Measurements from ENCODE around the gene CAMKMT.
"Not testable (repeated sequence)": the region's sequence is repeated elsewhere in the genome, so short reads cannot be mapped to it uniquely, and the experiment has no call there.

Gene CAMKMT

DNA sequence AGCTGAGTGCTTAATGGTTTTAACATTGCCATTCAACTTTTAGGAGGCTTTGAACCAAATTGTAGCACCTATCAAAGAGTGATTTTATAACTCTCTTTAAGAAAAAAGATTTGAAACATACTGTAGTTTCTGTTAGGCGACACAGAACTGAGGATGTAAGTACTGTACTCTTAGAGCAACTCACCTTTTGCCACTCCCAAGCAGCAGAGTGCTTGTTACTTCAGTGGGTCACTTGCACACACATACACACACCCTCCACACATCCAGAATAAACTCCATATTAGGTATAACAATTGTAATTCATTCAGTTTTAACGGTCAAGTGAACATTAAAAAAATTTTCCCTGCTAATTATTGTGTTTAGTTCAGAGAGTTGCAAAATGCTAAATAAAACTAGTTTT, 118.3 kb downstream of the CAMKMT start:
- no peak overlapping the region for H3K4me3 Mint-ChIP-seq
- H3K4me1 Mint-ChIP-seq (ENCODE audit: low read depth), result peaks cover 9% of the 10 kb centered on the region
- no peak overlapping the region for H3K27ac Mint-ChIP-seq
- H3K27me3 Mint-ChIP-seq, result no peaks in the 10 kb centered on the region
- DNase-seq, result no peak
- H3K9me3 Mint-ChIP-seq, result no peaks in the 10 kb centered on the region
- H3K36me3 Mint-ChIP-seq (ENCODE audit: low read depth), result peaks cover 5% of the 10 kb centered on the region

DNA sequence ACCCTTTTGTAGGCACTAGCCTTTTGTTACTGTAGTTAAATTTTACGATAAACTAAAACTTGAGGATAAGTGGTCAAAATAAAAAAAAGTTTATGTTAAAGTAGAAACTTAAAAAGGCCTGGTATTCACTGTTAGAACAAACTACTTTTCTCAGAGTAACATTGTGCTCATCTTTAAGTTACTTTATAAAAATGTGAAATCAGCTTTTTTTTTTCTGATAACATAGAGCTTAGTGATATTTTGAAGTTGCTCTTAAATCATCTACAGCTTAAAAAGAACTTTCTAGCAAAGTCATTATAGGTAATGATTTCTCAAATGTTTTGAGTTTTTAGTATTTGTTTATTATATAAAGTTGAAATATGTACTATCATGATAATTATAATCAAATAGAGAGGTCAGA, 125.3 kb downstream of the CAMKMT start:
- Mint-ChIP-seq H3K4me3 (no peak overlapping the region), H3K9me3 (no peaks in the 10 kb centered on the region), H3K27me3 (no peaks in the 10 kb centered on the region), H3K4me1 (ENCODE audit: low read depth) (no peaks in the 10 kb centered on the region), H3K36me3 (ENCODE audit: low read depth) (peaks cover 5% of the 10 kb centered on the region), H3K27ac (no peak overlapping the region)
- no peak for DNase-seq

DNA sequence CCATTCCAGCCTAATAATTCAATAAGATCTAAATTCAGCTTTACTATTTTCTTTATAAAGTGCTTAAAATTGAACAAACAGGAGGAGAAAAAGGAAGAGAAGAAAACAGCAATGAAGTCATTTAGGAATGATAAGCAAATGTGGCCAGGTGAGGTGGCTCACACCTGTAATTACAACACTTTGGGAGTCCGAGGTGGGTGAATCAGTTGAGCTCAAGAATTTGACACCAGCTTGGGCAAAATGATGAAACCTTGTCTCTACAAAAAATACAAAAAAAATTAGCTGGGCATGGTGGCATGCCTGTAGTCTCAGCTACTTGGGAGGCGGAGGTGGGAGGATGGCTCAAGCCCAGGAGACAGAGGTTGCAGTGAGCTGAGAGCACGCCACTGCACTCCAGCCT, 129.0 kb downstream of the CAMKMT start:
- no peak for DNase-seq
- Mint-ChIP-seq H3K4me3 (no peak overlapping the region), H3K27me3 (no peaks in the 10 kb centered on the region), H3K36me3 (ENCODE audit: low read depth) (no peaks in the 10 kb centered on the region), H3K9me3 (no peaks in the 10 kb centered on the region), H3K4me1 (ENCODE audit: low read depth) (no peaks in the 10 kb centered on the region), H3K27ac (no peak overlapping the region)

DNA sequence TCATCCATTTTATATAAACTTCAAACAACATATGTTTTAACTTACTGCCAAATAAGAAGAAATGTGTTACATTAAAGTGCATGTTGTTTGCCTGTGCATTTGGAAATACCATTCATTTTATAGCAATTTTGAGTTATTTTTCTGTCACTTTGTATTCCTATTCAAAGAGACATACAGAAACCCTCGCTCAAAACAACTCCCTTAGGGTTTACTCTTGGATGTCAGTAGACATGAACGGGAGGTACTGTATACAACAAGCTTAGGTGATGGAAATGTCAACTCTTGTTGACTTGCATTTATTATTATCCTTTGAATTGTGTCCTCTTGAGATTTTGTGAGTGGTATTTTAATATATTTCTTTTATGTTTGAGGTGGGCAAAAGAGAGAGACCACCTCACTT, 132.3 kb downstream of the CAMKMT start:
- Mint-ChIP-seq H3K4me3 (no peak overlapping the region), H3K27ac (no peak overlapping the region), H3K36me3 (ENCODE audit: low read depth) (no peaks in the 10 kb centered on the region), H3K27me3 (no peaks in the 10 kb centered on the region), H3K4me1 (ENCODE audit: low read depth) (no peaks in the 10 kb centered on the region), H3K9me3 (no peaks in the 10 kb centered on the region)
- DNase-seq, result no peak

DNA sequence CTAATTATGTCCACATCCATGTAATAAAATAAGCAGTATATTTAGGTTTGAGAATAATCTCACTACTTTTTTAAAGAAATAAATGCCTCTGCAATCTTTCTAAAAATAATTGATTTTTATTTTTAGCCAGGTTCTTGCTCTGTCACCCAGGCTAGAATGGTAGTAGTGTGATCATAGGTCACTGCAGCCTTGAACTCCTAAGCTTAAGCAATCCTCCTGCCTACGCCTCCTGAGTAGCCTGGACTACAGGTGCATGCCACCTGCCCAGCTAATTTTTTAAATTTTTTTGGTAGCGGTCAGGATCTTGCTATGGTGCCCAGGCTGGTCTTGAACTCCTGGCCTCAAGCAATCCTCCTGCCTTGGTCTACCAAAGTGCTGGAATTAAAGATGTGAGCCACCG, 133.3 kb downstream of the CAMKMT start:
- no peaks in the 10 kb centered on the region for H3K27me3 Mint-ChIP-seq
- no peaks in the 10 kb centered on the region for H3K9me3 Mint-ChIP-seq
- H3K4me3 Mint-ChIP-seq, result no peak overlapping the region
- no peak for DNase-seq
- H3K4me1 Mint-ChIP-seq (ENCODE audit: low read depth), result no peaks in the 10 kb centered on the region
- H3K27ac Mint-ChIP-seq, result no peak overlapping the region
- H3K36me3 Mint-ChIP-seq (ENCODE audit: low read depth), result no peaks in the 10 kb centered on the region

DNA sequence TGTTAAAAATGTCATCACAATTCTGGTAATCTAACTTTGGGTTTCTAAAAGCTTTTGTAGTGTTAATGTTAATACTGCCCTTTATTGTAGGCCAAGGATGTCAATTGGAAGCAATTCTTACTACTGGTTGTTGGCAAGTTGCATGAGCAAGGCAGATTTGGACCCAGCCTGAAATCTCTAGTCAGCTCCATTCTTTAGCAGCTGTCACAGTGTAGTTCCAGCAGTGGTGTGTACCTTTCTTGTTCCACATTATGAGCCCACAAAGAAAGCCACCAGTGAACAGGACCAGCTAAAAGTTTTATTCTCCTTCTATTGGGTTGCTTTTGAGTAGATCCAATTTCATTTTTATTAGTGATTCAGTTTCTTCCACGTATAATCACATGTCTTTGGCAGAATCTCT, 133.8 kb downstream of the CAMKMT start:
- no peak for DNase-seq
- H3K36me3 Mint-ChIP-seq (ENCODE audit: low read depth), result no peaks in the 10 kb centered on the region
- H3K27me3 Mint-ChIP-seq, result no peaks in the 10 kb centered on the region
- H3K9me3 Mint-ChIP-seq, result no peaks in the 10 kb centered on the region
- H3K4me3 Mint-ChIP-seq, result no peak overlapping the region
- H3K27ac Mint-ChIP-seq, result no peak overlapping the region
- no peaks in the 10 kb centered on the region for H3K4me1 Mint-ChIP-seq (ENCODE audit: low read depth)

DNA sequence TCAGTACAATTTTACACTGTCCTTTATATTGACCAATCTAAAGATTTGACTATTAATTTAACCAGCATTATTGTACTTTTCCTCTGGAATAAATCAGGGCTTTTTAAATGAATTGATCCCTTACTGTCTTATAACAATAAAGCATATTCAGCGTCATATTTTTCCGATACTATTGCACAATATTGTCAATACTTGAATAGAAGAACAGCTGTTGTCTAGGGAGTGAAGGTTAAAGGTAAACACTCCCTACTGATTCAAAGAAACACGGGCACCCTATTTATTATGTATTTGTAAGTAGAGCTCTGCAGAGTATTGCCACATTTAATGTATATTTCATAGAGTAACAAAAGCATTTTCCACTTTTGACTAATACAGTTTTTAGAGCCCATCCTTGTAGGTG, 134.4 kb downstream of the CAMKMT start:
- H3K27ac Mint-ChIP-seq, result no peak overlapping the region
- H3K9me3 Mint-ChIP-seq, result no peaks in the 10 kb centered on the region
- H3K4me1 Mint-ChIP-seq (ENCODE audit: low read depth), result no peaks in the 10 kb centered on the region
- no peaks in the 10 kb centered on the region for H3K27me3 Mint-ChIP-seq
- no peaks in the 10 kb centered on the region for H3K36me3 Mint-ChIP-seq (ENCODE audit: low read depth)
- H3K4me3 Mint-ChIP-seq, result no peak overlapping the region
- DNase-seq, result no peak

DNA sequence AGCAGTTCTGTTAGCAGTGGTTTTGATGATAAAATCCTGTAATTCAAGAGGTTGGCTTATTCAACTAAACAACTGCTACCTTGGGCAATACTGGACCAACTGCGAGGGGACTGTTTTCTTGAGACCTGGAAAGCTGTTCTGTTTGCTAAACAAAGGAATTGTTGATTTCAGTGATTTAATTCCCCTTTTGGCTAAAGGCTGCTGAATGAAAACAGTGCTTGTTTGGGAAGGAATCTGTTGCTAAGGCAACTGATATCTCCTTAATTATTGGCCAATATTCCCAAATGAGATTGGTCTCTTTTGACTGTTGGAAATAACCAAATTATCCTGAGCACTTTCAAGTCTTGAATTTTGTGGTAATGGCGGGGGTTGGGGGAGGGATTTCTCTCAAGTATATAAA, 136.8 kb downstream of the CAMKMT start:
- no peak for DNase-seq
- no peak overlapping the region for H3K27ac Mint-ChIP-seq
- H3K9me3 Mint-ChIP-seq, result no peaks in the 10 kb centered on the region
- H3K36me3 Mint-ChIP-seq (ENCODE audit: low read depth), result peaks cover 2% of the 10 kb centered on the region
- H3K4me3 Mint-ChIP-seq, result no peak overlapping the region
- no peaks in the 10 kb centered on the region for H3K4me1 Mint-ChIP-seq (ENCODE audit: low read depth)
- no peaks in the 10 kb centered on the region for H3K27me3 Mint-ChIP-seq

DNA sequence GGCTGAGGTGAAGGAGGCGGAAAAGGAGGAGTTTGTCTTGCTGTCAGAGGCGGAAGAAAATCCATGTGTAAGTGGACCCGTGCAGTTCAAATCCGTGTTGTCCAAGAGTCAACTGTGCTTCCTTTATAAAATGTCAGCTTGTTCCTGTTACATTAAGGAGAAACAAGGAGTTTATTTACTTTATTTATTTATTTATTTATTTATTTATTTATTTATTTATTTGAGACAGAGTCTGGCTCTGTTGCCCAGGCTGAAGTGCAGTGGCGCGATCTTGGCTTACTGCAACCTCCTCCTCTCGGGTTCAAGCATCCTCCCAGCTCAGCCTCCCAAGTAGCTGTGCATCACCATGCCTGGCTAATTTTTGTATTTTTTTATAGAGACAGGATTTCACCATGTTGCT, 143.9 kb downstream of the CAMKMT start:
- not testable (repeated sequence) for H3K9me3 Mint-ChIP-seq; H3K27me3 Mint-ChIP-seq; H3K4me1 Mint-ChIP-seq (ENCODE audit: low read depth); DNase-seq; H3K4me3 Mint-ChIP-seq; H3K27ac Mint-ChIP-seq
- H3K36me3 Mint-ChIP-seq (ENCODE audit: low read depth), result peaks cover 25% of the 10 kb centered on the region

DNA sequence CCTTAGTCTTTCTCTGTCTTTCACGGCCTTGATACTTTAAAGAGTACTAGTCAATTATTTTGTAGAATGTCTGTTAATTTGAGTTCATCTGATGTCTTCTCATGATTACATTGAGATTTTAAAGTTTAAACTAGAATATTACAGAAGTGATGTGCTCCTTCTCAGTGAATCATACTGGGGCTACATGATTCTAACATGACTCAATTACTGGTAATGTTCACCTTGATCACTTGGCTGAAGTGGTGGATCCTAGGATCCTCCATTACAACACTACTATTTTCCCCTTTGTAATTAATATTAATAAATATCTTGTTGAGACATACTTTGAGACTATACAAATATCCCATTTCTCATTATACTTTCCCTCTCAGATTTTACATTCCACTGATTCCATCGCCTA, 148.5 kb downstream of the CAMKMT start:
- no peak overlapping the region for H3K4me3 Mint-ChIP-seq
- H3K27ac Mint-ChIP-seq, result no peak overlapping the region
- no peak for DNase-seq
- H3K9me3 Mint-ChIP-seq, result no peaks in the 10 kb centered on the region
- H3K27me3 Mint-ChIP-seq, result no peaks in the 10 kb centered on the region
- H3K4me1 Mint-ChIP-seq (ENCODE audit: low read depth), result peaks cover 3% of the 10 kb centered on the region
- peaks cover 17% of the 10 kb centered on the region for H3K36me3 Mint-ChIP-seq (ENCODE audit: low read depth)

DNA sequence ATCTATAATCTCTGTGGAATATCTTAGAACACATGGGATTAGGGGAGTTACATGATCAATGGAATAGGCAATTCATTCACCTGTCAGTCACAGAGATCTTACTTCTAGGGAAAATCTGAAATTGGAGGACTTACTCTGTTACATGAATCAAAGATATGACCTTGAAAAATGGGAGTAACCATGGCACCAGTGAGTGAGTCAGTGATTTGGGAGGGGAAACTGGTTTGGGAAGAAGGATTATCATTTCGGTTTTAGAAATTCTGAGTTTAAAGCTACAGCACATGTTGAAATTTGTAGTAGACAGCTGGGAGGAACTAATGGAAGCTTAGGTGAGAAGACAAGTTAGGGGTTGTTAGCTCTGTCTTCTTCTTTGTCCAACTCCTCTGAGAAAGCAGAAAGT, 153.7 kb downstream of the CAMKMT start:
- Mint-ChIP-seq H3K4me1 (ENCODE audit: low read depth) (no peaks in the 10 kb centered on the region), H3K36me3 (ENCODE audit: low read depth) (peaks cover 13% of the 10 kb centered on the region), H3K4me3 (no peak overlapping the region), H3K27ac (no peak overlapping the region), H3K9me3 (peaks cover 7% of the 10 kb centered on the region), H3K27me3 (no peaks in the 10 kb centered on the region)
- no peak for DNase-seq

DNA sequence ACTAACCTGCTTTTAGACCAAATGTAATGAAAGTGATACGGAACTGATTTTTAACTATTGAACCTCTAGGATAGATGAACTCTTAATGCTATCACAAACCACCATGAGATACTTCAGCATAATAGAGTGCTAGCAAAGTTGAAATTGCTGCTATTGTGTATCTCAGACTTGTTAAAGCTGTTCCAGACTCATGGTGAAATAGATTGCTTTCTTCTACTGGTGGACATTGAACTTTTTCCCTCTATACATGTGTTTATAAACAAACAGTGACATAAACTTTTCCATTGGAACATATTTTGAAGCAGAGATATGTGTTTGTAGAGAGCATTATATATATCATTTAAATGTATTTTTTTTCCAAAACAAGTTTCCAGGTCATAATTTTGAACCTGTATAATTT, 157.3 kb downstream of the CAMKMT start:
- H3K4me1 Mint-ChIP-seq (ENCODE audit: low read depth), result no peaks in the 10 kb centered on the region
- DNase-seq, result no peak
- no peaks in the 10 kb centered on the region for H3K27me3 Mint-ChIP-seq
- H3K27ac Mint-ChIP-seq, result no peak overlapping the region
- peaks cover 31% of the 10 kb centered on the region for H3K36me3 Mint-ChIP-seq (ENCODE audit: low read depth)
- H3K9me3 Mint-ChIP-seq, result peaks cover 18% of the 10 kb centered on the region
- H3K4me3 Mint-ChIP-seq, result no peak overlapping the region

DNA sequence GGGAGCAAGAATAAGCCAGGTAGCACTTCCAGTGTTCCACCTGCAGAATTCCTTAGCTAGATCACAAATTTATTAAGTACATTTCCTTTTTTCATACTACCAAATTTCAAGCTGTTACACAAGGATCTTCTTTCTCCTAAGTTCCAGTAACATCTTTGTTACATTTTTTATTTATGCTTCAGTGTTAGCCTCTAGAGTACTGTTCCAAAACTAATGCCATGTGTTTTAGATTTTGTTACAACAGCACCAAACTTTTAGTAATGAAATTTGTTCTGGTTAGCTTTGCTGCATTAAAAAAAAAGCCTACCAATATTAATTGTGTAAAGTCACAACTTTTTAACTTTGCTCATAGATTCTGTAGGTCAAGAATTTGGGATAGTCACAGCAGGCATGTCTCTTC, 161.1 kb downstream of the CAMKMT start:
- H3K27me3 Mint-ChIP-seq, result no peaks in the 10 kb centered on the region
- H3K36me3 Mint-ChIP-seq (ENCODE audit: low read depth), result peaks cover 38% of the 10 kb centered on the region
- peaks cover 2% of the 10 kb centered on the region for H3K4me1 Mint-ChIP-seq (ENCODE audit: low read depth)
- H3K27ac Mint-ChIP-seq, result no peak overlapping the region
- H3K4me3 Mint-ChIP-seq, result no peak overlapping the region
- H3K9me3 Mint-ChIP-seq, result peaks cover 18% of the 10 kb centered on the region
- no peak for DNase-seq

DNA sequence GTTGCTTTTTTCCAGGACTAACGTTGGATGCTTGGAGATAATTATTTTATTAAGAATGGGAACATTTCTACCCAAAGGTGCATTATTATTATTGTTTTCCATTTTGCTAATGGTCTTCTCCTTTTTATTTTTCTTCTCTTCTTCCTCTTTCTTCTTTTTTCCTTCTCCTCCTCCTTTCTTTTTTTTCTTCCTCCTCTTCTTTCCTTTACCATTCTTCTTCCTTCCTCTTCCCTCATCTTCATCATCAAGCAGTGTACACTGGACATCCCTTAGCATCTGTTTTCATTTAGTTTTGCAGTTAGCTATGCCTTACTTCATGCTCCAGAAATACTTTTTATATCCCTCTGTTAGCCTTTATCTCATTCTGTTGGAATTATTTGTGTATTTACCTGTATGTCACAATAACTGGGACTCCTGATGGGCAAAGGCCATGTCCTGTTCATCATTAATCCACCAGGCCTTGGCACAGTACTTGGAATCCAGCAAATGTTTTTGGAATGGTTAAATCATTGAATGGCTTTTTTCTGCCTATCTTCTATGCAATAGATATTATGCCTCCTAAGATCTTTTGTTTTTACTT, 162.7 kb downstream of the CAMKMT start:
- Mint-ChIP-seq H3K27ac (no peak overlapping the region), H3K27me3 (no peaks in the 10 kb centered on the region), H3K4me3 (no peak overlapping the region), H3K36me3 (ENCODE audit: low read depth) (peaks cover 33% of the 10 kb centered on the region), H3K4me1 (ENCODE audit: low read depth) (peaks cover 4% of the 10 kb centered on the region), H3K9me3 (peaks cover 15% of the 10 kb centered on the region)
- DNase-seq, result no peak

DNA sequence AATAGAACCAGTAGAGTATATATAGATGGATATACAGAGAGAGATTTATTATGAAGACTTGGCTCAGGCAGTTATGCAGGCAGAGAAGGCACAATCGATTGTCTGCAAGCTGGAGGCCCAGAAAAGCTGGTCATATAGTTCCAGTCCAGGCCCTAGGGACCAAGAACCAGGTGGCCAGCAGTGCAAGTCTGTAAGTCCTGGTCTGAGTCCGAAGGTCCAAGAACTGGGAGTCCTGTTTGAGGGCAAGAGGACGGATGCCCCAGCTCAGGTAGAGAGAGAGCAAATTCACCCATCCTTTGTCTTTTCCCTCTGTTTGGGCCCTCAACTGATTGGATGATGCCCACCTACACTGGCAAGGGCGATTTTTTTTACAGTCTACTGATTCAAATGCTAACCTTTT, 164.6 kb downstream of the CAMKMT start:
- Mint-ChIP-seq H3K27ac (no peak overlapping the region), H3K4me3 (no peak overlapping the region), H3K9me3 (peaks cover 8% of the 10 kb centered on the region), H3K36me3 (ENCODE audit: low read depth) (peaks cover 22% of the 10 kb centered on the region), H3K27me3 (no peaks in the 10 kb centered on the region), H3K4me1 (ENCODE audit: low read depth) (peaks cover 4% of the 10 kb centered on the region)
- DNase-seq, result no peak

DNA sequence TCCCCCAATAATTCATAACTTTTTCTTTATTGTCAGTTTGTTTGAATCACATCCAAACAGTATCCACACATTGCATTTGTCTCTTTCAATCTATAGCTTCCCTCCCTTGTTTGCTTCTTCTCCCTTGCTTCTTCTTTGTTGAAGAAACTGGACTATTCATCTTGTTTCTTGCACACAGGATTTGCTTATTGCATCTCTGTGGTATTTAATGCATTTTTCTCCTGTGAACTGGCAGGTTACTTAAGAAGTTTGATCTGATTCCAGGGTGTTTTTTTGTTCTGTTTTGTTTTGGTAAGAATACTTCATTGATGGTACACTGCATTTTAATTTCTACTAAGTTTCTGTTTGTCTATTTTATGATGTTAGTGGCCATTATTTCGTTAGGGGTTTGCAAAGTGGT, 166.8 kb downstream of the CAMKMT start:
- Mint-ChIP-seq H3K27me3 (no peaks in the 10 kb centered on the region), H3K36me3 (ENCODE audit: low read depth) (peaks cover 23% of the 10 kb centered on the region), H3K4me1 (ENCODE audit: low read depth) (peaks cover 4% of the 10 kb centered on the region), H3K27ac (no peak overlapping the region), H3K4me3 (no peak overlapping the region), H3K9me3 (no peaks in the 10 kb centered on the region)
- DNase-seq, result no peak

Measured in activated T-cell treated with anti-CD3 and anti-CD28 coated beads, Interleukin-2, amount 50 U/mL, for 24 hours (primary cell).